Stomach (tissue), 4 donors: Measurements from ENCODE around the gene ANKRD44.

Experiments used
- CTCF ChIP-seq, 7 experiments: fragments of 450-650 bp in 4 of 7; fragments of 200-600 bp in 3 of 7; sonication (generic) in 3 of 7; IDR thresholded peaks; one replicate each; pipeline ENCODE4 v1.5.1; 2016 to 2019; ENCODE audit warnings: antibody characterized with exemption in 7 of 7, control low read depth in 2 of 7, mild to moderate bottlenecking in 1 of 7
- POLR2A ChIP-seq, 4 donors: fragments of 450-650 bp; IDR thresholded peaks; one replicate each; pipeline ENCODE4 v1.6.1; 2016; ENCODE audit warnings: antibody characterized with exemption in 4 of 4, control low read depth in 2 of 4, mild to moderate bottlenecking in 1 of 4, moderate library complexity in 1 of 4
- POLR2AphosphoS5 ChIP-seq, 3 donors: sonication (generic); formaldehyde crosslinking; IDR thresholded peaks; one replicate each; pipeline ENCODE4 v1.6.1; 2016; ENCODE audit warnings: antibody characterized with exemption in 3 of 3

- TF ChIP-seq CTCF (IDR thresholded peaks at IDR 0.05) (no peak), POLR2A (IDR thresholded peaks at IDR 0.05) (no peak), POLR2AphosphoS5 (IDR thresholded peaks at IDR 0.05) (no peak)
Observed at GRCh38 chr2:197244349-197244748, 66.2 kb downstream of the ANKRD44 start.
